ENCODE results near the gene TXNDC2.
"Not testable (repeated sequence)": the region's sequence is repeated elsewhere in the genome, so short reads cannot be mapped to it uniquely, and the experiment has no call there.

The TXNDC2 gene

DNA sequence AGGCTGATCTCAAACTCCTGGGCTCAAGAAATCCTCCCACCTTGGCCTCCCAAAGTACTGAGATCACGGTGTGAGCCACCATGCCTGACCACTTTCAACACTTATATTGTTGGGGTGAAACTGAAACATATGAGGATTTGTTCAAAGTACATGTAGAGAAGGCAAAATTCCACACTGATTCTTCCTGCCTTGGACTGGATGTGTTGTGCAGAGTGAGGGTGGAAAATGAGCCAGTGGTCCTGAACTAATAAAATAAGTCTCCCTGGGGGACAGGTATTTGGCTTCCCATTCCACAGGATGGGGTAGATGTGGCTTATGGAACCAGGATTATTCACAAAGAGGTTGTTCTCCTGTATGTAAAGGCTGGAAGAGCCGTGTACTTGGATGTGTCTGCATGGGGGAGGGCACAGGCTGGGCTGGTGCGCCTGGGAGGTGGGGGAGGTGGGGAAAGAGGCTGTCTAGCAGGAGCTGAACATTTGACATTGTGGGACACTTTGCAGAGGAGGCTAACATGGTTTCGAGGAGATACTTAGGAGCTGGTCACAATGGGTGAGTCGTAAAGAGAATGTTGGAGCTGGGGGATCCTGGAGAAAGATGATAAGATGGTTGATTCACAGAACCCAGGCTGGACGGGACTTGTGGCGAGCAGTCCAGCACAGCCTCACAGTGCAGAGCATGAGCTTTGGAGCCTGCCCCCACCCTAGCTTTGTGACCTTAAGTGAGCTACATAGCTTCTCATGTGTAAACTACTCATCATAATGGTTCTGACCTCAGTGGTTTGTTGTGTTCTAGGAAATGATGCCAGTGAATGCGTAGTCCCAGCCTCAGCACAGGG is at the start of gene TXNDC2:
TXNDC2 (plus strand) TSS at position 804 of the 835 bp plus-strand sequence. CDS start 708 bp downstream, outside the sequence.
- no peak for DNase-seq

- DNase-seq: no peak
These were observed 47.5 kb upstream of the TXNDC2 start for GRCh38 chr18:9838144-9838877.

DNA sequence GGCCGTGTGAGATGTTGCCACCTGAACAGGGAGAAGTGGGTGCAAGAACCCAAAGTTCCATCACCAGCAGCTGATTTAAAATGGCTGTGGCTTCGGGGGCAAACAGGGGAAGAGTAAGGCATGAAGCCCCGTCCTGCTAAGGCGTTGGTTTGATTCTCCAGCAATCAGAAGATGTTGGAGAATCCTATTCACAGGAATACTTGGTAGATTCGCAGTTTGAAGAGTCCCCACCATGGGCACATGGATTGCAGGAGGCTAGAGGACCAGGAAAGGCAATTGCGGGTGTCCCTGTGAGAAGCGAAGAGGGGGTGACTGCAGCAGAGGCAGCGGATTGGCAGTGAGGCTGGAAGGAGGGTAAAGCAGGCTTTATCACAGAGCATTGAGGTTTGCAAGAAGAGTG is 46.6 kb upstream of the TXNDC2 start:
- no peak for DNase-seq

DNA sequence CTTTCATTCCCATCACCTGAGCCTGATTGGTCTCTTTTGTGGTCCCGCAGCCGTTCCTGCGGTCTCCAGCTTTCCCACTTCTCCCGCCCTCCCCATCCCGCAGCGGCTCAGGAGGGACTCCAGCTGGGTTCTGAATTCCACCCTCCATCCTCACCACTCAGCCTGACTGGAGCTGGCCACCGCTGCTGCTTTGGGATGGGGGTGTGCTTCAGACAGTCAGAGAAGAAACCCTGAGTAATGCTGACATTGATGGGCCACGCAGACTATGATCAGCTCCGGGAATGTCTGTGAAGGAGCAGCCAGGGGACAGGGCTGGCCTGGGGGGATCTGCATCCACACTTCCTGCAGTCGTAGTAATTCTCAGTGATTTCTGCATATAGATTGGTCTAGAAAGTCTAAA is 45.9 kb upstream of the TXNDC2 start:
- DNase-seq: no peak

DNA sequence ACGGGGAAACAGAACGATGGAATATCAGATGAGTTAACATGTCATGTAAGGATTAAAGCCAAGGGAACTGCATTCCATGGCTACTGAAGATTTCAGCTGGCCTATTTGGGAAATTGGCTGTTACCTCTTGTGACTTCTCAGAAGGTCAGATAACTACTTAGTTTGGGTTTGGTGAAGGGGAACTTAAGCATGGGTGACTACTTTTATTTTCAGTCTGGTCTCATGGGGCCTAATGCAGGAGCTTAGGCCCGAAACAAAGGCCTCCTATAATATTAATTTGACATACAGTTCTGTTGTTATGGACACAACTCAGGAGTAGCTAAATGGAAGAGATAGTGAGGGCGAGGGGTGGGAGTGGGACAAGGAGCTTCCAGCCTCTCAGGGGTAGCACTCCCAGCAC is 44.0 kb upstream of the TXNDC2 start:
- no peak for DNase-seq

GRCh38 chr18:9842448-9842847 is 43.3 kb upstream of the TXNDC2 start:
- DNase-seq: no peak

- no peak for DNase-seq
These were observed 40.5 kb upstream of the TXNDC2 start for GRCh38 chr18:9845256-9845655.

GRCh38 chr18:9846162-9846925 is 39.4 kb upstream of the TXNDC2 start:
- DNase-seq: no peak

- no peak for DNase-seq
These were observed 37.4 kb upstream of the TXNDC2 start for GRCh38 chr18:9848170-9848879.

GRCh38 chr18:9849407-9850283 is 36.1 kb upstream of the TXNDC2 start:
- no peak for DNase-seq

- no peak for DNase-seq
These were observed 35.5 kb upstream of the TXNDC2 start for GRCh38 chr18:9850309-9850708.

- DNase-seq: no peak
These were observed 34.3 kb upstream of the TXNDC2 start for GRCh38 chr18:9851511-9851910.

GRCh38 chr18:9852266-9853081 is 33.3 kb upstream of the TXNDC2 start:
- no peak for DNase-seq

GRCh38 chr18:9854801-9855676 is 30.7 kb upstream of the TXNDC2 start:
- DNase-seq: no peak

GRCh38 chr18:9855681-9856080 is 30.1 kb upstream of the TXNDC2 start:
- DNase-seq: no peak

GRCh38 chr18:9856092-9856491 is 29.7 kb upstream of the TXNDC2 start:
- no peak for DNase-seq

DNA sequence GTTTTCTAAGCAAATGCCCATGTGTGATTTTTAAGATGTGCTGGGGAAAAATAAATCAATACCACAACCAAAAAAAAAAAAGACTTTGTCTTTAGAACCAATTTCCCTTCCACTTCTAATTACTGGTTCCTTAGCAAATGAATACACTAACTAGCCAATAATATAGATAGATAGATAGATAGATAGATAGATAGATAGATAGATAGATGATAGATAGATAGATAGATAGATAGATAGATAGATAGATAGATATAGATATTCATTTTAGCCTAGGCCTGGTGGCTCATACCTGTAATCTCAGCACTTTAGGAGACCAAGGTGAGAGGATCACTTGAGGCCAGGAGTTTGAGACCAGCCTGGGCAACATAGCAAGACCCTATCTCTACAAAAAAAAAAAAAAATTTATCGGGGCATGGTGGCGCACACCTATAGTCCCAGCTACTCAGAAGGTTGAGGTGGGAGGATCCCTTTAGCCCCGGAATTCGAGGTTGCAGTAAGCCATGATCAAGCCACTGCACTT is 28.2 kb upstream of the TXNDC2 start:
- DNase-seq: not testable (repeated sequence)

- no peak for DNase-seq
These were observed 27.1 kb upstream of the TXNDC2 start for GRCh38 chr18:9858642-9859041.

DNA sequence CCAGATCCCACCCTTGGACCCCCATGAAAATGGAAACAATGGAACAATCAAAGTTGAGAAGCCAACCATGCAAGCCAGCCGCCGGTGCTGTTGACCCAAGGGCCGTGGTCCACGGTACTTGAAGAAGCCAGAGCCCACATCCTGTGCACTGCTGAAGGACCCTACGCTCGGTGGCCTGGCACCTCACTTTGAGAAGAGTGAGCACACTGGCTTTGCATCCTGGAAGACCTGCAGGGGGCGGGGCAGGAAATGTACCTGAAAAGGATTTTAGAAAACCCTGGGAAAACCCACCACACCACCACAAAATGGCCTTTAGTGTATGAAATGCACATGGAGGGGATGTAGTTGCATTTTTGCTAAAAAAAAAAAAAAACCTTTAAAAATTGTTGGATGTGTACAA is 26.5 kb upstream of the TXNDC2 start:
- DNase-seq: no peak

DNA sequence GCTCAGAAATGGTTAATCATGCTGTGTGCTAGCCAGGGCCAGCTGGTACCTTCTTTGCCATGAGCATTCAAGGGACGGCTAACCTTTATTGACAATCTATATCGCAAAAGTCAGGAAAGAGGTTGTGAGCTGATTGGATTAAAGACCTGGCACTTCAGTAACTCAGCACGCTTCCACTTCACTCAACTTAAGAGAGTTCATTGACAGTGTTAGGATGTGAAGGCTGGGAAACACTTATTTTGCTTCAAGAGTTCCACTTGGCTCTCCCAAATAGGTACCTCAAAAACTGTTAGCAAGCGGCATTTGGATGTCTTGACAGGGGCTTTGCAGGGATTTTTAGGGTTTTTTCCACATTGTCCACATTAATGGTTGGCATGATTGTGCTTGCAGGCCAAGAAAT is 25.1 kb upstream of the TXNDC2 start:
- DNase-seq: no peak
